K562 (cell line): ENCODE data around the gene FAM200A. TPM values are rescaled to one million over a fixed set of nuclear protein-coding genes. Genes with fewer than 3 reads are reported as not detected.
A peak's percentile ranks its signal among the peaks of the same experiment; 100 is the strongest.

ENCODE experiments used
- DDX20 ChIP-seq: fragments of 450-650 bp; IDR thresholded peaks from 2 replicates; pipeline ENCODE4 v1.6.1; 2016; ENCODE audit warnings: missing genetic modification characterization, low read depth, mild to moderate bottlenecking, missing compliant biosample characterization, moderate library complexity
- DIDO1 ChIP-seq: fragments of 450-650 bp; IDR thresholded peaks from 2 replicates; pipeline ENCODE4 v1.6.1; 2016; ENCODE audit warnings: low read depth, missing biosample characterization, missing genetic modification characterization
- HOXB6 ChIP-seq: fragments of 250-450 bp; sonication (Bioruptor Pico); IDR thresholded peaks from 2 replicates; pipeline ENCODE4 v1.5.1; 2022; ENCODE audit warnings: mild to moderate bottlenecking, borderline replicate concordance
- KAT8 ChIP-seq: fragments of 450-650 bp; IDR thresholded peaks from 2 replicates; pipeline ENCODE4 v1.6.1; 2016; ENCODE audit warnings: low read depth, mild to moderate bottlenecking
- KLF10 ChIP-seq: fragments of 250-450 bp; sonication (Bioruptor Pico); IDR thresholded peaks from 2 replicates; pipeline ENCODE4 v1.6.1; 2021; ENCODE audit warnings: matching md5 sums
- SLC30A9 ChIP-seq: fragments of 250-450 bp; sonication (Bioruptor Pico); IDR thresholded peaks from 2 replicates; pipeline ENCODE4 v1.8.0; 2022; ENCODE audit warnings: mild to moderate bottlenecking, moderate library complexity
- SMARCA4 ChIP-seq: fragments of 450-650 bp; IDR thresholded peaks from 2 replicates; pipeline ENCODE4 v1.6.1; 2016
- SNRNP70 ChIP-seq: fragments of 200-400 bp; formaldehyde crosslinking; optimal IDR thresholded peaks from 2 replicates; pipeline ENCODE3; 2017; ENCODE audit warnings: low read depth, low read length
- polyA plus RNA-seq, 8 experiments: library from polyadenylated mRNA; depleted of rRNA in 4 of 8; stranded (reverse) in 5 of 8; unstranded in 3 of 8; fragments of >200 nt; fragmentation: Nextera tagmentation in 2 of 8; fragmentation: Illumina TruSeq in 1 of 8; extraction: Ambion mirVana in 2 of 8; extraction: Trizol in 1 of 8; gene quantifications; 2 replicates each; pipeline versions ENCODE4 v1.2.1 to v1.2.3, GENCODE V29; 2011 to 2014; ENCODE audit warnings: inconsistent platforms in 1 of 8, missing spikeins in 1 of 8
- total RNA-seq, 7 experiments: library from RNA; depleted of rRNA in 6 of 7; stranded (reverse); fragments of >200 nt in 6 of 7; fragmentation: Illumina TruSeq in 2 of 7; extraction: Trizol in 2 of 7; gene quantifications; 2 replicates each; pipeline versions ENCODE4 v1.2.1 to v1.2.3, GENCODE V29; 2011 to 2021; ENCODE audit warnings: low replicate concordance in 1 of 7
- TF ChIP-seq, protein P1 (sequence below): IDR thresholded peaks from 2 replicates; pipeline ENCODE4 v1.6.1; 2011; ENCODE audit warnings: borderline replicate concordance, low read depth, mild to moderate bottlenecking, moderate library complexity, low read length; ENCODE audit not compliant: insufficient read depth, poor library complexity, severe bottlenecking
- TF ChIP-seq, protein P2 (sequence below): sonication (generic); formaldehyde crosslinking; IDR thresholded peaks from 2 replicates; pipeline ENCODE4 v1.8.1; 2023; ENCODE audit warnings: mild to moderate bottlenecking, missing genetic modification reagents
- TF ChIP-seq, protein P3 (sequence below): fragments of 250-450 bp; sonication (Bioruptor Pico); IDR thresholded peaks from 2 replicates; pipeline ENCODE4 v1.5.0; 2020; ENCODE audit warnings: mild to moderate bottlenecking, borderline replicate concordance
- TF ChIP-seq, protein P4 (sequence below): IDR thresholded peaks from 2 replicates; pipeline ENCODE4 v1.6.1; 2014; ENCODE audit warnings: antibody characterized with exemption
- TF ChIP-seq, protein P5 (sequence below): fragments of 250-450 bp; sonication (Bioruptor Pico); IDR thresholded peaks from 2 replicates; pipeline ENCODE4 v1.9.0; 2021; ENCODE audit warnings: mild to moderate bottlenecking, inconsistent platforms

The FAM200A gene
- total and polyA plus RNA-seq, 9 of the 15 experiments (the other 6 are each of a cell fraction or from before 2014, with no cell fraction given): 3.3 to 11.2 (median 8.3) TPM

DNA sequence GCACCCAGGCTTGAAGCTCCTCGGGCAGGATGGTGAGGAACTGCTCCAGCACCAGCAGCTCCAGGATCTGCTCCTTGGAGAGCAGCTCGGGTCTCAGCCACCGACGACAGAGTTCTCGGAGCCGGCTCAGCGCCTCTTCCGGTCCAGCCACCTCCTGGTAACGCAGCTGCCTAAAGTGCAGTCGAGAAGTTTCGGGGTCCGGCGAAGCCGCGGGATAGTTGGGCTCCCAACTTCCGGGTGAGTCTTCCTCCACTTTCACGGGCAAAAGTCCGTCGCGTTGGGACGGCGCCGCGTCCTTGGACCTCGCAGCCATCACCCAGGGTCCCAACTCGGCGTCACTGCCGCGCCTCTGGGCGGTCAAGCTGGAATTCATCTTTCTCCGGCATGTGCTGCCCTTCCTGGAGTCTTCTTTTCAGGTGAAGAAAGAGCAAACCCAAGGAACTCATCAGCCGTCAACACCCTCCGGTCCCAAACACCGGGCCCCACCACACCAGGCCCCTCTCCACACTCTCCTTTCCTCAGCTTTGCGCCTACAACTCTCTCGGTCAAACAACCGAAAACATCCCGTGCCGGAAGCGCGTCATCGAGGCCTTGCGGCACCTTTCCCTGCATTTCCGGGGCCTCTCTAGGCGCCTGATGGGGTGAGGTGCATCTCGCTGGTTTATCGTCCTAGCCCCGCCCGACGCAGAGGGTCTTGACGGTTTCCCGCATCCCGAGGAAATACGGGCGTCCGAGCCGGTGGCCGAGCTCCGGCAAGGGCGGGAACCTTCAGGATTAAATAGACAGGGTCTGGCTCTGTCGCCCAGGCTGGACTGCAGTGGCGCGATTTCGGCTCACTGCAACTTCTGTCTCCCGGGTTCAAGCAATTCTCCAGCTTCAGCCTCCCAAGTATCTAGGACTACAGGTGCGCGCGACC lies 51.9 kb downstream of the FAM200A start, which contains the start of gene ZNF394 (continued):
- TF ChIP-seq, protein P1, sequence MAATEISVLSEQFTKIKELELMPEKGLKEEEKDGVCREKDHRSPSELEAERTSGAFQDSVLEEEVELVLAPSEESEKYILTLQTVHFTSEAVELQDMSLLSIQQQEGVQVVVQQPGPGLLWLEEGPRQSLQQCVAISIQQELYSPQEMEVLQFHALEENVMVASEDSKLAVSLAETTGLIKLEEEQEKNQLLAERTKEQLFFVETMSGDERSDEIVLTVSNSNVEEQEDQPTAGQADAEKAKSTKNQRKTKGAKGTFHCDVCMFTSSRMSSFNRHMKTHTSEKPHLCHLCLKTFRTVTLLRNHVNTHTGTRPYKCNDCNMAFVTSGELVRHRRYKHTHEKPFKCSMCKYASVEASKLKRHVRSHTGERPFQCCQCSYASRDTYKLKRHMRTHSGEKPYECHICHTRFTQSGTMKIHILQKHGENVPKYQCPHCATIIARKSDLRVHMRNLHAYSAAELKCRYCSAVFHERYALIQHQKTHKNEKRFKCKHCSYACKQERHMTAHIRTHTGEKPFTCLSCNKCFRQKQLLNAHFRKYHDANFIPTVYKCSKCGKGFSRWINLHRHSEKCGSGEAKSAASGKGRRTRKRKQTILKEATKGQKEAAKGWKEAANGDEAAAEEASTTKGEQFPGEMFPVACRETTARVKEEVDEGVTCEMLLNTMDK: no peak
- TF ChIP-seq, protein P2, sequence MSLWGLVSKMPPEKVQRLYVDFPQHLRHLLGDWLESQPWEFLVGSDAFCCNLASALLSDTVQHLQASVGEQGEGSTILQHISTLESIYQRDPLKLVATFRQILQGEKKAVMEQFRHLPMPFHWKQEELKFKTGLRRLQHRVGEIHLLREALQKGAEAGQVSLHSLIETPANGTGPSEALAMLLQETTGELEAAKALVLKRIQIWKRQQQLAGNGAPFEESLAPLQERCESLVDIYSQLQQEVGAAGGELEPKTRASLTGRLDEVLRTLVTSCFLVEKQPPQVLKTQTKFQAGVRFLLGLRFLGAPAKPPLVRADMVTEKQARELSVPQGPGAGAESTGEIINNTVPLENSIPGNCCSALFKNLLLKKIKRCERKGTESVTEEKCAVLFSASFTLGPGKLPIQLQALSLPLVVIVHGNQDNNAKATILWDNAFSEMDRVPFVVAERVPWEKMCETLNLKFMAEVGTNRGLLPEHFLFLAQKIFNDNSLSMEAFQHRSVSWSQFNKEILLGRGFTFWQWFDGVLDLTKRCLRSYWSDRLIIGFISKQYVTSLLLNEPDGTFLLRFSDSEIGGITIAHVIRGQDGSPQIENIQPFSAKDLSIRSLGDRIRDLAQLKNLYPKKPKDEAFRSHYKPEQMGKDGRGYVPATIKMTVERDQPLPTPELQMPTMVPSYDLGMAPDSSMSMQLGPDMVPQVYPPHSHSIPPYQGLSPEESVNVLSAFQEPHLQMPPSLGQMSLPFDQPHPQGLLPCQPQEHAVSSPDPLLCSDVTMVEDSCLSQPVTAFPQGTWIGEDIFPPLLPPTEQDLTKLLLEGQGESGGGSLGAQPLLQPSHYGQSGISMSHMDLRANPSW: peak; percentile 95
- no peak for TF ChIP-seq SLC30A9 (CRISPR knock-in tag)
- TF ChIP-seq SNRNP70: no peak
- TF ChIP-seq, protein P3, sequence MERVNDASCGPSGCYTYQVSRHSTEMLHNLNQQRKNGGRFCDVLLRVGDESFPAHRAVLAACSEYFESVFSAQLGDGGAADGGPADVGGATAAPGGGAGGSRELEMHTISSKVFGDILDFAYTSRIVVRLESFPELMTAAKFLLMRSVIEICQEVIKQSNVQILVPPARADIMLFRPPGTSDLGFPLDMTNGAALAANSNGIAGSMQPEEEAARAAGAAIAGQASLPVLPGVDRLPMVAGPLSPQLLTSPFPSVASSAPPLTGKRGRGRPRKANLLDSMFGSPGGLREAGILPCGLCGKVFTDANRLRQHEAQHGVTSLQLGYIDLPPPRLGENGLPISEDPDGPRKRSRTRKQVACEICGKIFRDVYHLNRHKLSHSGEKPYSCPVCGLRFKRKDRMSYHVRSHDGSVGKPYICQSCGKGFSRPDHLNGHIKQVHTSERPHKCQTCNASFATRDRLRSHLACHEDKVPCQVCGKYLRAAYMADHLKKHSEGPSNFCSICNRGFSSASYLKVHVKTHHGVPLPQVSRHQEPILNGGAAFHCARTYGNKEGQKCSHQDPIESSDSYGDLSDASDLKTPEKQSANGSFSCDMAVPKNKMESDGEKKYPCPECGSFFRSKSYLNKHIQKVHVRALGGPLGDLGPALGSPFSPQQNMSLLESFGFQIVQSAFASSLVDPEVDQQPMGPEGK (CRISPR knock-in tag): no peak
- TF ChIP-seq DDX20 (tag): no peak
- TF ChIP-seq KAT8: no peak
- peak; percentile 92 for TF ChIP-seq DIDO1
- TF ChIP-seq SMARCA4: 0 out of 2 replicates have a peak, but pooled peaks have one; percentile 33
- TF ChIP-seq, protein P4, sequence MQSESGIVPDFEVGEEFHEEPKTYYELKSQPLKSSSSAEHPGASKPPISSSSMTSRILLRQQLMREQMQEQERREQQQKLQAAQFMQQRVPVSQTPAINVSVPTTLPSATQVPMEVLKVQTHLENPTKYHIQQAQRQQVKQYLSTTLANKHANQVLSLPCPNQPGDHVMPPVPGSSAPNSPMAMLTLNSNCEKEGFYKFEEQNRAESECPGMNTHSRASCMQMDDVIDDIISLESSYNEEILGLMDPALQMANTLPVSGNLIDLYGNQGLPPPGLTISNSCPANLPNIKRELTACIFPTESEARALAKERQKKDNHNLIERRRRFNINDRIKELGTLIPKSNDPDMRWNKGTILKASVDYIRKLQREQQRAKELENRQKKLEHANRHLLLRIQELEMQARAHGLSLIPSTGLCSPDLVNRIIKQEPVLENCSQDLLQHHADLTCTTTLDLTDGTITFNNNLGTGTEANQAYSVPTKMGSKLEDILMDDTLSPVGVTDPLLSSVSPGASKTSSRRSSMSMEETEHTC: peak; percentile 48; the same call in 1 of the 2 replicates
- TF ChIP-seq, protein P5, sequence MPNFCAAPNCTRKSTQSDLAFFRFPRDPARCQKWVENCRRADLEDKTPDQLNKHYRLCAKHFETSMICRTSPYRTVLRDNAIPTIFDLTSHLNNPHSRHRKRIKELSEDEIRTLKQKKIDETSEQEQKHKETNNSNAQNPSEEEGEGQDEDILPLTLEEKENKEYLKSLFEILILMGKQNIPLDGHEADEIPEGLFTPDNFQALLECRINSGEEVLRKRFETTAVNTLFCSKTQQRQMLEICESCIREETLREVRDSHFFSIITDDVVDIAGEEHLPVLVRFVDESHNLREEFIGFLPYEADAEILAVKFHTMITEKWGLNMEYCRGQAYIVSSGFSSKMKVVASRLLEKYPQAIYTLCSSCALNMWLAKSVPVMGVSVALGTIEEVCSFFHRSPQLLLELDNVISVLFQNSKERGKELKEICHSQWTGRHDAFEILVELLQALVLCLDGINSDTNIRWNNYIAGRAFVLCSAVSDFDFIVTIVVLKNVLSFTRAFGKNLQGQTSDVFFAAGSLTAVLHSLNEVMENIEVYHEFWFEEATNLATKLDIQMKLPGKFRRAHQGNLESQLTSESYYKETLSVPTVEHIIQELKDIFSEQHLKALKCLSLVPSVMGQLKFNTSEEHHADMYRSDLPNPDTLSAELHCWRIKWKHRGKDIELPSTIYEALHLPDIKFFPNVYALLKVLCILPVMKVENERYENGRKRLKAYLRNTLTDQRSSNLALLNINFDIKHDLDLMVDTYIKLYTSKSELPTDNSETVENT (CRISPR knock-in tag): peak; percentile 97
- TF ChIP-seq HOXB6 (CRISPR knock-in tag): no peak
- TF ChIP-seq KLF10: no peak
